Hypothalamus (tissue), 51 donors: Measurements from ENCODE around the gene OR5AC2.

Source experiments
- DNase-seq, 51 donors: peaks; one replicate each; lab custom pipeline; 2025; lab: John Stamatoyannopoulos, UW

Gene OR5AC2

GRCh38 chr3:98086873-98087272 is at the start of gene OR5AC2:
Gene OR5AC2, plus strand, starts transcription at chr3:98087173. Its CDS starts 0 bp downstream, at chr3:98087173.
- no peak for DNase-seq

GRCh38 chr3:98038286-98038685 is 48.7 kb upstream of the OR5AC2 start:
- DNase-seq = no peak

GRCh38 chr3:98038876-98039275 is 48.1 kb upstream of the OR5AC2 start:
- DNase-seq = no peak

GRCh38 chr3:98039322-98040024 is 47.5 kb upstream of the OR5AC2 start:
- DNase-seq = peak in 44 of 51 donors; percentile 4 to 97 (median 35)

GRCh38 chr3:98041350-98041749 is 45.6 kb upstream of the OR5AC2 start:
- no peak for DNase-seq

- DNase-seq = no peak
Observed at GRCh38 chr3:98048586-98048985, 38.4 kb upstream of the OR5AC2 start.

- DNase-seq = no peak
Observed at GRCh38 chr3:98049271-98049670, 37.7 kb upstream of the OR5AC2 start.

GRCh38 chr3:98056035-98056434 is 30.9 kb upstream of the OR5AC2 start:
- DNase-seq = no peak

GRCh38 chr3:98057631-98058030 is 29.3 kb upstream of the OR5AC2 start:
- no peak for DNase-seq

GRCh38 chr3:98058244-98058960 is 28.6 kb upstream of the OR5AC2 start:
- no peak for DNase-seq

- no peak for DNase-seq
Observed at GRCh38 chr3:98068824-98069223, 18.1 kb upstream of the OR5AC2 start.

- no peak for DNase-seq
Observed at GRCh38 chr3:98070840-98071239, 16.1 kb upstream of the OR5AC2 start.

- no peak for DNase-seq
Observed at GRCh38 chr3:98073486-98073885, 13.5 kb upstream of the OR5AC2 start.

- no peak for DNase-seq
Observed at GRCh38 chr3:98095882-98096281, 8.9 kb downstream of the OR5AC2 start.

GRCh38 chr3:98099848-98100247 is 12.9 kb downstream of the OR5AC2 start:
- no peak for DNase-seq

- DNase-seq = no peak
Observed at GRCh38 chr3:98108162-98108561, 21.2 kb downstream of the OR5AC2 start.

- DNase-seq = no peak
Observed at GRCh38 chr3:98109807-98110549, 23.0 kb downstream of the OR5AC2 start.

- no peak for DNase-seq
Observed at GRCh38 chr3:98110550-98110908, 23.6 kb downstream of the OR5AC2 start.

- no peak for DNase-seq
Observed at GRCh38 chr3:98114264-98114663, 27.3 kb downstream of the OR5AC2 start.

GRCh38 chr3:98115717-98116116 is 28.7 kb downstream of the OR5AC2 start:
- no peak for DNase-seq

- DNase-seq = no peak
Observed at GRCh38 chr3:98130421-98130820, 43.4 kb downstream of the OR5AC2 start, which contains the start of gene OR5H1. Gene OR5H1, plus strand, starts transcription at chr3:98130721. Its CDS starts 1,977 bp downstream, at chr3:98132698.

GRCh38 chr3:98136631-98137030 is 49.7 kb downstream of the OR5AC2 start:
- DNase-seq = no peak
